Measurements from ENCODE around the gene TRIB2.

The TRIB2 gene

GRCh38 chr2:12720754-12721378 is 4.1 kb downstream of the TRIB2 start:
- DNase-seq (ENCODE audit: low spot score), result no peak

GRCh38 chr2:12721566-12722446 is 5.1 kb downstream of the TRIB2 start:
- DNase-seq (ENCODE audit: low spot score), result no peak

GRCh38 chr2:12722447-12723316 is 5.9 kb downstream of the TRIB2 start:
- DNase-seq (ENCODE audit: low spot score), result no peak

- no peak for DNase-seq (ENCODE audit: low spot score)
These were observed 7.2 kb downstream of the TRIB2 start for GRCh38 chr2:12723736-12724463.

- no peak for DNase-seq (ENCODE audit: low spot score)
These were observed 8.8 kb downstream of the TRIB2 start for GRCh38 chr2:12725233-12726187.

GRCh38 chr2:12726271-12726670 is 9.5 kb downstream of the TRIB2 start:
- no peak for DNase-seq (ENCODE audit: low spot score)

- no peak for DNase-seq (ENCODE audit: low spot score)
These were observed 10.3 kb downstream of the TRIB2 start for GRCh38 chr2:12727065-12727464.

GRCh38 chr2:12727641-12728040 is 10.9 kb downstream of the TRIB2 start:
- no peak for DNase-seq (ENCODE audit: low spot score)

GRCh38 chr2:12728221-12728777 is 11.6 kb downstream of the TRIB2 start:
- no peak for DNase-seq (ENCODE audit: low spot score)

- DNase-seq (ENCODE audit: low spot score), result no peak
These were observed 13.5 kb downstream of the TRIB2 start for GRCh38 chr2:12730265-12730664.

GRCh38 chr2:12731701-12732280 is 15.1 kb downstream of the TRIB2 start:
- DNase-seq (ENCODE audit: low spot score), result no peak

- no peak for DNase-seq (ENCODE audit: low spot score)
These were observed 15.9 kb downstream of the TRIB2 start for GRCh38 chr2:12732651-12733050.

GRCh38 chr2:12733846-12734245 is 17.1 kb downstream of the TRIB2 start:
- no peak for DNase-seq (ENCODE audit: low spot score)

- no peak for DNase-seq (ENCODE audit: low spot score)
These were observed 18.3 kb downstream of the TRIB2 start for GRCh38 chr2:12734914-12735654.

- no peak for DNase-seq (ENCODE audit: low spot score)
These were observed 20.6 kb downstream of the TRIB2 start for GRCh38 chr2:12737297-12737696.

GRCh38 chr2:12737738-12738485 is 21.2 kb downstream of the TRIB2 start:
- DNase-seq (ENCODE audit: low spot score), result no peak

- no peak for DNase-seq (ENCODE audit: low spot score)
These were observed 23.1 kb downstream of the TRIB2 start for GRCh38 chr2:12739721-12740254.

GRCh38 chr2:12741380-12741779 is 24.6 kb downstream of the TRIB2 start:
- no peak for DNase-seq (ENCODE audit: low spot score)

All from ecto neural progenitor cell (in vitro differentiated cells).